NT2/D1 (cell line): ENCODE data around the gene RUFY3.
"Not testable (repeated sequence)": the region's sequence is repeated elsewhere in the genome, so short reads cannot be mapped to it uniquely, and the experiment has no call there.

Source experiments
- DNase-seq: peaks from one replicate; pipeline ENCODE4 v3.0.0-alpha.2; 2011; ENCODE audit warnings: low read depth, low spot score
- H3K27me3 ChIP-seq: 2 replicates; pipeline ENCODE4 v1.6.0; 2011; ENCODE audit warnings: mild to moderate bottlenecking; ENCODE audit not compliant: insufficient read length, insufficient read depth
- H3K36me3 ChIP-seq: 2 replicates; pipeline ENCODE4 v1.6.1; 2011; ENCODE audit warnings: mild to moderate bottlenecking, low read length, mixed read lengths; ENCODE audit not compliant: insufficient read depth, insufficient read length
- H3K4me1 ChIP-seq: 2 replicates; pipeline ENCODE4 v1.5.1; 2011; ENCODE audit not compliant: insufficient read depth, insufficient read length
- H3K4me3 ChIP-seq: 2 replicates; pipeline ENCODE4 v1.5.1; 2011; ENCODE audit warnings: low read depth; ENCODE audit not compliant: insufficient read length
- H3K9ac ChIP-seq: 2 replicates; pipeline ENCODE4 v1.6.0; 2011; ENCODE audit warnings: low read depth; ENCODE audit not compliant: insufficient read length
- H3K9me3 ChIP-seq: 2 replicates; pipeline ENCODE4 v1.5.1; 2011; ENCODE audit warnings: mild to moderate bottlenecking, low read length; ENCODE audit not compliant: insufficient read depth
- SUZ12 ChIP-seq: IDR thresholded peaks from 2 replicates; pipeline ENCODE4 v1.6.1; 2011; ENCODE audit not compliant: insufficient read length, insufficient read depth; ENCODE audit errors: extremely low read depth
- YY1 ChIP-seq: IDR thresholded peaks from 2 replicates; pipeline ENCODE4 v1.6.1; 2011; ENCODE audit not compliant: insufficient read length, insufficient read depth
- ZNF274 ChIP-seq: IDR thresholded peaks from 2 replicates; pipeline ENCODE4 v1.6.1; 2011; ENCODE audit warnings: mild to moderate bottlenecking, low read depth, low read length

The RUFY3 gene, protein sequence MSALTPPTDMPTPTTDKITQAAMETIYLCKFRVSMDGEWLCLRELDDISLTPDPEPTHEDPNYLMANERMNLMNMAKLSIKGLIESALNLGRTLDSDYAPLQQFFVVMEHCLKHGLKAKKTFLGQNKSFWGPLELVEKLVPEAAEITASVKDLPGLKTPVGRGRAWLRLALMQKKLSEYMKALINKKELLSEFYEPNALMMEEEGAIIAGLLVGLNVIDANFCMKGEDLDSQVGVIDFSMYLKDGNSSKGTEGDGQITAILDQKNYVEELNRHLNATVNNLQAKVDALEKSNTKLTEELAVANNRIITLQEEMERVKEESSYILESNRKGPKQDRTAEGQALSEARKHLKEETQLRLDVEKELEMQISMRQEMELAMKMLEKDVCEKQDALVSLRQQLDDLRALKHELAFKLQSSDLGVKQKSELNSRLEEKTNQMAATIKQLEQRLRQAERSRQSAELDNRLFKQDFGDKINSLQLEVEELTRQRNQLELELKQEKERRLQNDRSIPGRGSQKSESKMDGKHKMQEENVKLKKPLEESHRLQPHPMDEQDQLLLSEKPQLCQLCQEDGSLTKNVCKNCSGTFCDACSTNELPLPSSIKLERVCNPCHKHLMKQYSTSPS

DNA sequence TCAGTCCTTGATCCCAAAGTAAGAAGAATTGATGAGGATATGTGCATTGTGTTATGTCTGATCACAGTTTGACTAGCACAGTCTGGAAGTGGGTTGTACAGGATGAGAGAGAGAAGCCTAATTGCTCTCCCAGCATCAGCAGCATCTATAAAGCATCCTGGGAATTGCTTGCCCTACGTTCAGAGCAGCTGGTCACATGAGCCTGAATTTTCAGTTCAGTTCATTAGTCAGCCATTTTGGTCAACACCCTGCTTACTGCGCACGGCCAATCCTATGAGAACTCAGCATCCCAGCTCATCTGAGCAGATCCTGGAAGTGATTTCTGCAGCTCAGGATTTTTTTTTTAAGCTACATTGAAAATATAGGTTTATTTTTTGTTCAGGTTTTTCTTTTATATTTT is at the start of gene RUFY3:
RUFY3 (plus strand) TSS at position 218 of the 400 bp plus-strand sequence. CDS start 610 bp downstream, outside the sequence.
- TF ChIP-seq SUZ12 (no peak), ZNF274 (no peak), YY1 (no peak)
- DNase-seq, result no peak
- Histone ChIP-seq H3K4me1 (no peaks in the 10 kb centered on the region), H3K27me3 (no peaks in the 10 kb centered on the region), H3K4me3 (no peak within 1 kb of the TSS), H3K9me3 (no peaks in the 10 kb centered on the region), H3K36me3 (peaks cover 3% of the 10 kb centered on the region), H3K9ac (no peak within 1 kb of the TSS)

DNA sequence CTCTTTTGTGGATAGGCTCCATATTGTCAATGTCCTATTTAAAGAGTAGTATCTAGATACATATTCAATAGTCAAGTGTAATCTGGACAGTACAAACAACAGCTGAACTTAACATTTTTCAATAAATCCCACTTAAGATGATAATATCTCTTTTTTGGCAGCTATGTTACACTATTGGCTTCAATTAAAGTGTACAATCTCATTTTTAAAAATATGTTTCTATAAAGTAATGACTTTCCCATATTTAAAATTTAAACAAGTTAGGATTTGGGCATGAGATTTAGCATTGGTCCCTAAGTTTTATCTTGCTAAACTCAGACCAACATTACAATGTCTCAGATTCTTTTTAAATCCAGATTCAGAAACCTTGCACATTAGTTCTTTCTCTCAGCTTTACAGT is 47.6 kb upstream of the RUFY3 start:
- no peak for DNase-seq
- Histone ChIP-seq H3K9ac (no peak overlapping the region), H3K27me3 (no peaks in the 10 kb centered on the region), H3K4me3 (no peak overlapping the region), H3K4me1 (no peaks in the 10 kb centered on the region), H3K36me3 (no peaks in the 10 kb centered on the region), H3K9me3 (no peaks in the 10 kb centered on the region)
- TF ChIP-seq YY1, result no peak
- no peak for TF ChIP-seq ZNF274
- no peak for TF ChIP-seq SUZ12

- no peak for DNase-seq
- Histone ChIP-seq H3K4me3 (no peak overlapping the region), H3K27me3 (no peaks in the 10 kb centered on the region), H3K36me3 (no peaks in the 10 kb centered on the region), H3K9ac (no peak overlapping the region), H3K4me1 (no peaks in the 10 kb centered on the region), H3K9me3 (no peaks in the 10 kb centered on the region)
- TF ChIP-seq ZNF274 (no peak), YY1 (no peak), SUZ12 (no peak)
These were observed 47.0 kb upstream of the RUFY3 start for GRCh38 chr4:70674731-70675130.

DNA sequence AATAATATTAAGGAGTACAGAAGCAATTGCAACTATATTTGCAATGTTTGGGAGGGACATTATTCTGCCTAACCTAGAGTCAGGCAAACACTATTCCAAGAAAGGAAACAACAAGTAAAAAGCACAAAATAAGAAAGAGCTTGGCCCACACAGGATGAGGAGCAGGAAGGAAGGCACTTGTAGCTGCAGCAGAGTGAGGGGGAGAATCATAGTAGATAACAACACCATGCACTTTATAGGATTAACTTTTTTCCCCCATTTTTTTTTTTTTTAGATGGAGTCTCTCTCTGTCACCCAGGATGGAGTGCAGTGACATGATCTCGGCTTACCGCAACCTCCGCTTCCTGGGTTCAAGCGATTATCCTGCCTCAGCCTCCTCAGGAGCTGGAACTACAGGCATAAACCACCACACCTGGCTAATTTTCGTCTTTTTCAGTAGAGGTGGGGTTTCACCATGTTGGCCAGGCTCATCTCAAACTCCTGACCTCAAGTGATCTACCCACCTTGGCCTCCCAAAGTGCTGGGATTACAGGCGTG is 45.1 kb upstream of the RUFY3 start:
- H3K4me3 ChIP-seq, result no peak overlapping the region
- no peaks in the 10 kb centered on the region for H3K27me3 ChIP-seq
- H3K9me3 ChIP-seq, result no peaks in the 10 kb centered on the region
- H3K36me3 ChIP-seq, result no peaks in the 10 kb centered on the region
- no peak for DNase-seq
- TF ChIP-seq ZNF274, result no peak
- no peak for TF ChIP-seq YY1
- TF ChIP-seq SUZ12, result no peak
- H3K9ac ChIP-seq, result no peak overlapping the region
- H3K4me1 ChIP-seq, result no peaks in the 10 kb centered on the region

- Histone ChIP-seq H3K36me3 (no peaks in the 10 kb centered on the region), H3K9me3 (no peaks in the 10 kb centered on the region), H3K9ac (no peak overlapping the region), H3K4me1 (no peaks in the 10 kb centered on the region), H3K4me3 (no peak overlapping the region), H3K27me3 (no peaks in the 10 kb centered on the region)
- no peak for DNase-seq
- TF ChIP-seq YY1, result no peak
- no peak for TF ChIP-seq SUZ12
- TF ChIP-seq ZNF274, result no peak
These were observed 43.3 kb upstream of the RUFY3 start for GRCh38 chr4:70678383-70678999.

DNA sequence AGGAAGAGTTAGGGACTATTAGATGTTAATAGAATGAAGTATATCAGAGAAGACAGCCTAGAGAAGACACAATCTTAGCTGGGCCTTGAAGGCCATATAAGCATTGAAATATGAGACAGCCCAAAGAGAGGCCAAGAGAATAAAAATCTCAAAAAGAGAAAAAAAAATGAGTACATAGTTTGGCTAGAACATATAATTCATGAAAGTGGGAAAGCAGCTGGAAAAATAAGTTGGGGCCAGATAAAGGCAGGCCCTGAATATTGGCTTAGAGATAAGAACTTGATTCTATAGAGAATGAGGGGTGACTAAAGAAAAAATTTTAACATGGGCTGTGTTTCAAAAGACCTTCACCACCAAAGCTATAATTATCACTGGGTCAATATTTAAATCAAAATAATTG is 40.8 kb upstream of the RUFY3 start:
- Histone ChIP-seq H3K9me3 (no peaks in the 10 kb centered on the region), H3K4me1 (no peaks in the 10 kb centered on the region), H3K4me3 (no peak overlapping the region), H3K9ac (no peak overlapping the region), H3K36me3 (no peaks in the 10 kb centered on the region), H3K27me3 (no peaks in the 10 kb centered on the region)
- no peak for TF ChIP-seq YY1
- no peak for DNase-seq

GRCh38 chr4:70681704-70682103 is 40.1 kb upstream of the RUFY3 start:
- DNase-seq, result no peak
- no peak overlapping the region for H3K4me3 ChIP-seq
- TF ChIP-seq SUZ12 (no peak), ZNF274 (no peak), YY1 (no peak)
- no peaks in the 10 kb centered on the region for H3K4me1 ChIP-seq
- H3K9ac ChIP-seq, result no peak overlapping the region
- no peaks in the 10 kb centered on the region for H3K36me3 ChIP-seq
- no peaks in the 10 kb centered on the region for H3K9me3 ChIP-seq
- no peaks in the 10 kb centered on the region for H3K27me3 ChIP-seq

DNA sequence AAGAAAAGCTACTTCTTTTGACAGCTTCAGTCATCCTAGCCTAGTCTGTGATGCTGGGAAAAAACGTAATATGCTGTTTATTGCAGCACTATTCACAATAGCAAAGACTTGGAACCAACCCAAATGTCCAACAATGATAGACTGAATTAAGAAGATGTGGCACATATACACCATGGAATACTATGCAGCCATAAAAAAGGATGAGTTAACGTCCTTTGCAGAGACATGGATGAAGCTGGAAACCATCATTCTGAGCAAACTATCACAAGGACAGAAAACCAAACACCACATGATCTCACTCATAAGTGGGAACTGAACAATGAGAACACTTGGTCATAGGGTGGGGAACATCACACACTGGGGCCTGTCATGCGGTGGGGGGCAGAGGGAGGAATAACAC is 39.6 kb upstream of the RUFY3 start:
- H3K4me3 ChIP-seq, DNase-seq, H3K9ac ChIP-seq, H3K4me1 ChIP-seq, H3K9me3 ChIP-seq, H3K36me3 ChIP-seq, H3K27me3 ChIP-seq: not testable (repeated sequence)
